GM12878 (cell line): ENCODE data around the gene KRAS. TPM values are rescaled to one million over a fixed set of nuclear protein-coding genes. Genes with fewer than 3 reads are reported as not detected.
"Not testable (repeated sequence)": the region's sequence is repeated elsewhere in the genome, so short reads cannot be mapped to it uniquely, and the experiment has no call there.

Source experiments
- ATAC-seq: fragments of 200-7000 bp; cut with Tn5 transposase; 3 replicates; pipeline ENCODE4 v1.9.1; 2020; ENCODE audit warnings: mild to moderate bottlenecking, moderate library complexity
- BruUV-seq: library from RNA; stranded (reverse); fragments of 400-500 nt; replicated peaks from 2 replicates; lab custom pipeline; 2021; lab: Mats Ljungman, UMichigan
- CTCF ChIA-PET: fragments of 300-600 bp; sonication (Branson Sonifier 250); formaldehyde crosslinking; extraction: SDS; loops from one replicate; lab custom pipeline; 2021; ENCODE audit warnings: inconsistent platforms; lab: Yijun Ruan, JAX
- POLR2A ChIA-PET: fragments of 350-600 bp; formaldehyde crosslinking; extraction: SDS; loops from one replicate; lab custom pipeline; 2021; ENCODE audit warnings: inconsistent platforms; lab: Charles Lee
- RAD21 ChIA-PET: fragments of 300-600 bp; sonication (Branson Sonifier 250); formaldehyde crosslinking; loops from one replicate; lab custom pipeline; 2023; ENCODE audit warnings: antibody characterized with exemption; ENCODE audit not compliant: unreplicated experiment; lab: Charles Lee
- SMC1A ChIA-PET: fragments of 300-600 bp; sonication (Branson Sonifier 250); formaldehyde crosslinking; loops from one replicate; lab custom pipeline; 2023; ENCODE audit not compliant: unreplicated experiment, uncharacterized antibody; lab: Charles Lee
- DNase-seq: peaks from one replicate; pipeline ENCODE4 v3.0.0-alpha.2; 2011; ENCODE audit warnings: low read depth, low spot score
- FAIRE-seq: peaks from 3 replicates; lab custom pipeline; 2011; peaks lifted over from hg19 to GRCh38; lab: Jason Lieb, UNC
- H2AFZ ChIP-seq: 2 replicates; pipeline ENCODE4 v1.6.0; 2011; ENCODE audit warnings: low read depth, low read length, control low read depth; ENCODE audit not compliant: control insufficient read depth
- H3K27ac ChIP-seq: 2 replicates; pipeline ENCODE4 v1.5.1; 2011; ENCODE audit warnings: control low read depth; ENCODE audit not compliant: control insufficient read depth, insufficient read depth
- H3K27me3 ChIP-seq, 2 experiments: replicated peaks in 1 of 2; 2 replicates each; pipeline versions ENCODE4 v1.6.0 to v1.6.1; 2011; ENCODE audit warnings: low read length in 1 of 2; ENCODE audit not compliant: control insufficient read depth in 2 of 2, insufficient read depth in 2 of 2
- H3K36me3 ChIP-seq, 2 experiments: 2 replicates each; pipeline ENCODE4 v1.5.1; 2011; ENCODE audit warnings: low read length in 1 of 2; ENCODE audit not compliant: control insufficient read depth in 2 of 2, insufficient read depth in 2 of 2
- H3K4me1 ChIP-seq: 2 replicates; pipeline ENCODE4 v1.6.1; 2011; ENCODE audit warnings: mild to moderate bottlenecking, low read length, moderate library complexity, mixed read lengths; ENCODE audit not compliant: control insufficient read depth, insufficient read depth
- H3K4me2 ChIP-seq: 2 replicates; pipeline ENCODE4 v1.6.0; 2011; ENCODE audit warnings: control low read depth; ENCODE audit not compliant: control insufficient read depth, insufficient read depth
- H3K4me3 ChIP-seq: fragments of 200-600 bp; sonication (generic); 2 replicates; pipeline ENCODE4 v1.5.1; 2016
- H3K79me2 ChIP-seq: 2 replicates; pipeline ENCODE4 v1.6.0; 2011; ENCODE audit warnings: low read length; ENCODE audit not compliant: control insufficient read depth, insufficient read depth
- H3K9ac ChIP-seq: 2 replicates; pipeline ENCODE4 v1.8.0; 2011; ENCODE audit warnings: low read length, control low read depth, mixed read lengths; ENCODE audit not compliant: control insufficient read depth, insufficient read depth
- H3K9me3 ChIP-seq: replicated peaks from 3 replicates; pipeline ENCODE4 v1.5.1; 2011; ENCODE audit warnings: mild to moderate bottlenecking, low read length; ENCODE audit not compliant: control insufficient read depth, insufficient read depth
- H4K20me1 ChIP-seq: 2 replicates; pipeline ENCODE4 v1.6.0; 2011; ENCODE audit not compliant: control insufficient read depth, insufficient read depth
- ATF2 ChIP-seq: IDR thresholded peaks from 2 replicates; pipeline ENCODE4 v1.6.1; 2012; ENCODE audit warnings: low read length, inconsistent platforms
- BACH1 ChIP-seq: fragments of 450-650 bp; IDR thresholded peaks from 2 replicates; pipeline ENCODE4 v1.6.1; 2017; ENCODE audit warnings: mild to moderate bottlenecking, borderline replicate concordance
- DPF2 ChIP-seq: fragments of 450-650 bp; IDR thresholded peaks from 2 replicates; pipeline ENCODE4 v1.6.1; 2017; ENCODE audit warnings: mild to moderate bottlenecking
- IKZF1 ChIP-seq: fragments of 450-650 bp; conservative IDR thresholded peaks from 2 replicates; pipeline ENCODE4 v1.6.1; 2017; ENCODE audit warnings: antibody characterized with exemption, mild to moderate bottlenecking
- IKZF2 ChIP-seq, 2 experiments: fragments of 450-650 bp; IDR thresholded peaks; 2 replicates each; pipeline ENCODE4 v1.6.1; 2017; ENCODE audit warnings: mild to moderate bottlenecking in 2 of 2, moderate library complexity in 2 of 2
- IRF4 ChIP-seq: IDR thresholded peaks from 2 replicates; pipeline ENCODE4 v1.6.1; 2011; ENCODE audit warnings: low read depth, low read length
- MEF2B ChIP-seq: fragments of 450-650 bp; IDR thresholded peaks from 2 replicates; pipeline ENCODE4 v1.6.1; 2018; ENCODE audit warnings: mild to moderate bottlenecking, moderate library complexity; ENCODE audit not compliant: partially characterized antibody, poor library complexity, severe bottlenecking
- MTA2 ChIP-seq: fragments of 450-650 bp; IDR thresholded peaks from 2 replicates; pipeline ENCODE4 v1.6.1; 2016; ENCODE audit warnings: low read depth, mild to moderate bottlenecking, moderate library complexity
- NFIC ChIP-seq: IDR thresholded peaks from 2 replicates; pipeline ENCODE4 v1.6.1; 2012; ENCODE audit warnings: low read depth, mild to moderate bottlenecking, inconsistent platforms, low read length, moderate library complexity
- RUNX3 ChIP-seq: IDR thresholded peaks from 2 replicates; pipeline ENCODE4 v1.6.1; 2012; ENCODE audit warnings: low read length, inconsistent platforms
- SKIL ChIP-seq: fragments of 450-650 bp; IDR thresholded peaks from 2 replicates; pipeline ENCODE4 v1.6.1; 2017; ENCODE audit warnings: mild to moderate bottlenecking, low read depth, inconsistent platforms; ENCODE audit not compliant: poor library complexity, severe bottlenecking
- SMAD1 ChIP-seq: fragments of 450-650 bp; IDR thresholded peaks from 2 replicates; pipeline ENCODE4 v1.6.1; 2018; ENCODE audit warnings: mild to moderate bottlenecking, low read depth; ENCODE audit not compliant: partially characterized antibody
- SMARCA5 ChIP-seq: fragments of 450-650 bp; IDR thresholded peaks from 2 replicates; pipeline ENCODE4 v1.6.1; 2017; ENCODE audit warnings: mild to moderate bottlenecking
- SPI1 ChIP-seq: IDR thresholded peaks from 2 replicates; pipeline ENCODE4 v1.6.1; 2011; ENCODE audit warnings: low read depth, mild to moderate bottlenecking, low read length, moderate library complexity, borderline replicate concordance; ENCODE audit not compliant: insufficient read depth
- TCF7 ChIP-seq: IDR thresholded peaks from 2 replicates; pipeline ENCODE4 v1.6.1; 2014; ENCODE audit warnings: antibody characterized with exemption, borderline replicate concordance
- ZNF687 ChIP-seq: fragments of 450-650 bp; IDR thresholded peaks from 2 replicates; pipeline ENCODE4 v1.6.1; 2017; ENCODE audit warnings: mild to moderate bottlenecking, moderate library complexity
- ZSCAN29 ChIP-seq: fragments of 450-650 bp; IDR thresholded peaks from 2 replicates; pipeline ENCODE4 v1.6.1; 2017; ENCODE audit warnings: mild to moderate bottlenecking, moderate library complexity
- WGBS: methylation state at CpG from one replicate; pipeline ENCODE4 v1.1.6; 2016; ENCODE audit warnings: low lambda C conversion rate; ENCODE audit not compliant: insufficient replicate concordance, insufficient coverage; ENCODE audit errors: missing lambda C conversion rate; 5-methylcytosine and 5-hydroxymethylcytosine counted together
- in situ Hi-C: fragments of 300-500 bp; cut with MboI; formaldehyde crosslinking; loops from 9 replicates; pipeline ENCODE4 v1.14.3; 2018; ENCODE audit warnings: mixed read lengths
- intact Hi-C: fragments of 100-400 bp; cut with micrococcal nuclease; formaldehyde crosslinking; loops from one replicate; pipeline ENCODE4 v1.14.2; 2022; ENCODE audit not compliant: unreplicated experiment
- polyA plus RNA-seq, 11 experiments: library from polyadenylated mRNA; depleted of rRNA in 4 of 11; unstranded in 6 of 11; stranded (reverse) in 5 of 11; fragments of >200 nt; fragmentation: Nextera tagmentation in 4 of 11; fragmentation: Illumina TruSeq in 1 of 11; extraction: Ambion mirVana in 4 of 11; extraction: Trizol in 1 of 11; gene quantifications; 1 replicate in 1 of 11; 2 replicates in 10 of 11; pipeline versions ENCODE4 v1.2.1 to v1.2.3, GENCODE V29; 2011 to 2016; ENCODE audit warnings: inconsistent platforms in 2 of 11, missing spikeins in 2 of 11, low read depth in 1 of 11
- total RNA-seq, 4 experiments: library from RNA; depleted of rRNA in 3 of 4; stranded (reverse); fragments of >200 nt in 3 of 4; fragmentation: Illumina TruSeq in 1 of 4; extraction: Trizol in 1 of 4; gene quantifications; 2 replicates each; pipeline versions ENCODE4 v1.2.1 to v1.2.3, GENCODE V29; 2013 to 2021

KRAS gene
- total and polyA plus RNA-seq, 10 of the 15 experiments (the other 5 are each of a cell fraction or from before 2014, with no cell fraction given), result 3.1 to 23.8 (median 8.0) TPM

- H3K27ac ChIP-seq, H3K9ac ChIP-seq, H3K4me3 ChIP-seq, H3K9me3 ChIP-seq, H3K4me1 ChIP-seq, FAIRE-seq, H3K79me2 ChIP-seq, H3K27me3 ChIP-seq, H4K20me1 ChIP-seq, in situ Hi-C loops, BruUV-seq, H3K36me3 ChIP-seq: not testable (repeated sequence)
- DNase-seq (peak; percentile 52), ATAC-seq (peak; percentile 84)
- ChIA-PET SMC1A (interaction anchor here (0.6 to 4.8 kb wide), 15 partner anchors 10 to 92 kb away, joined by 3 to 42 read pairs (median 5); no protein-coding TSS in a partner anchor), CTCF (interaction anchor here (0.9 to 1.9 kb wide), 6 partner anchors 9 to 72 kb away, joined by 3 to 6 read pairs (median 4); no protein-coding TSS in a partner anchor), RAD21 (interaction anchor here (1.3 to 4.4 kb wide), 4 partner anchors 27 to 73 kb away, joined by 4 to 37 read pairs (median 6); no protein-coding TSS in a partner anchor), POLR2A (interaction anchor here (0.7 to 1.3 kb wide), 3 partner anchors 10 to 28 kb away, joined by 3 to 4 read pairs (median 3); no protein-coding TSS in a partner anchor)
- Histone ChIP-seq H3K4me2 (peak overlapping the region; percentile 67), H2AFZ (0 out of 2 replicates have a peak overlapping the region, but pooled peaks have one; percentile 15)
- WGBS, result 13% methylated on average over 5 of the region's 5 CpGs
- intact Hi-C loops, result loop anchor here (2.0 kb wide), 1 partner anchor 28 kb away; no protein-coding TSS in a partner anchor
- TF ChIP-seq IKZF1, result peak; percentile 80
- 0 out of 2 replicates have a peak, but pooled peaks have one; percentile 14 for TF ChIP-seq IRF4
- 0 out of 2 replicates have a peak, but pooled peaks have one; percentile 6 for TF ChIP-seq SMARCA5
- 0 out of 2 replicates have a peak, but pooled peaks have one; percentile 59 for TF ChIP-seq ZSCAN29
- 0 out of 2 replicates have a peak, but pooled peaks have one; percentile 36 for TF ChIP-seq ZNF687
- TF ChIP-seq SMAD1, result peak; percentile 85
- 0 out of 2 replicates have a peak, but pooled peaks have one; percentile 29 for TF ChIP-seq NFIC
- peak; percentile 63; the same call in 1 of the 2 replicates for TF ChIP-seq MTA2
- TF ChIP-seq SKIL, result peak; percentile 66
- peak; percentile 60; the same call in 1 of the 2 replicates for TF ChIP-seq SPI1
- TF ChIP-seq IKZF2 (IDR thresholded peaks at IDR 0.05), result peak; percentile 80 to 86
- peak; percentile 64 for TF ChIP-seq MEF2B
- 0 out of 2 replicates have a peak, but pooled peaks have one; percentile 34 for TF ChIP-seq ATF2
- peak; percentile 29; the same call in 1 of the 2 replicates for TF ChIP-seq BACH1
- TF ChIP-seq RUNX3, result peak; percentile 82
- TF ChIP-seq DPF2, result peak; percentile 51; the same call in 1 of the 2 replicates
- peak; percentile 43; the same call in 1 of the 2 replicates for TF ChIP-seq TCF7
Observed at GRCh38 chr12:25292810-25293221, 42.1 kb upstream of the KRAS start.
